DMS53 treated with DMSO at 0.1 percent for 48 hours (cell line): ENCODE results near the gene TIMP4.

Experiments used
- DNase-seq: peaks from one replicate; lab custom pipeline; 2025; ENCODE audit not compliant: unreplicated experiment; lab: John Stamatoyannopoulos, UW

Gene TIMP4

GRCh38 chr3:12186046-12186445 is 27.3 kb upstream of the TIMP4 start:
- no peak for DNase-seq

- no peak for DNase-seq
Measured at GRCh38 chr3:12185172-12185710, 26.5 kb upstream of the TIMP4 start.

GRCh38 chr3:12184541-12184940 is 25.8 kb upstream of the TIMP4 start:
- DNase-seq: no peak

- DNase-seq: no peak
Measured at GRCh38 chr3:12182687-12183441, 24.2 kb upstream of the TIMP4 start.

- DNase-seq: no peak
Measured at GRCh38 chr3:12181806-12182205, 23.1 kb upstream of the TIMP4 start.

GRCh38 chr3:12181301-12181700 is 22.6 kb upstream of the TIMP4 start:
- no peak for DNase-seq

GRCh38 chr3:12180631-12181030 is 21.9 kb upstream of the TIMP4 start:
- DNase-seq: no peak

- no peak for DNase-seq
Measured at GRCh38 chr3:12180218-12180617, 21.5 kb upstream of the TIMP4 start.

GRCh38 chr3:12179441-12179840 is 20.7 kb upstream of the TIMP4 start:
- DNase-seq: no peak

- DNase-seq: no peak
Measured at GRCh38 chr3:12178091-12178820, 19.5 kb upstream of the TIMP4 start.

- DNase-seq: no peak
Measured at GRCh38 chr3:12177126-12177525, 18.4 kb upstream of the TIMP4 start.

- no peak for DNase-seq
Measured at GRCh38 chr3:12175844-12176453, 17.2 kb upstream of the TIMP4 start.

GRCh38 chr3:12175137-12175593 is 16.5 kb upstream of the TIMP4 start:
- no peak for DNase-seq

- no peak for DNase-seq
Measured at GRCh38 chr3:12170207-12170606, 11.5 kb upstream of the TIMP4 start.

- no peak for DNase-seq
Measured at GRCh38 chr3:12165909-12166308, 7.2 kb upstream of the TIMP4 start.

- no peak for DNase-seq
Measured at GRCh38 chr3:12159227-12159601, 502 bp upstream of the TIMP4 start.

GRCh38 chr3:12157026-12157425 is 1.7 kb downstream of the TIMP4 start:
- DNase-seq: no peak

GRCh38 chr3:12155828-12156227 is 2.9 kb downstream of the TIMP4 start:
- peak; percentile 14 for DNase-seq

- no peak for DNase-seq
Measured at GRCh38 chr3:12155264-12155663, 3.4 kb downstream of the TIMP4 start.

- DNase-seq: no peak
Measured at GRCh38 chr3:12154151-12154550, 4.6 kb downstream of the TIMP4 start.

- DNase-seq: no peak
Measured at GRCh38 chr3:12150112-12150511, 8.6 kb downstream of the TIMP4 start.

- DNase-seq: no peak
Measured at GRCh38 chr3:12149029-12149428, 9.7 kb downstream of the TIMP4 start.
